ENCODE measurements around the gene MBD3. TPM values are rescaled to one million over a fixed set of nuclear protein-coding genes. Genes with fewer than 3 reads are reported as not detected.

Gene MBD3
- total and polyA plus RNA-seq, 3 donors from 2014 or later, result 78.3 to 153 (median 146) TPM

DNA sequence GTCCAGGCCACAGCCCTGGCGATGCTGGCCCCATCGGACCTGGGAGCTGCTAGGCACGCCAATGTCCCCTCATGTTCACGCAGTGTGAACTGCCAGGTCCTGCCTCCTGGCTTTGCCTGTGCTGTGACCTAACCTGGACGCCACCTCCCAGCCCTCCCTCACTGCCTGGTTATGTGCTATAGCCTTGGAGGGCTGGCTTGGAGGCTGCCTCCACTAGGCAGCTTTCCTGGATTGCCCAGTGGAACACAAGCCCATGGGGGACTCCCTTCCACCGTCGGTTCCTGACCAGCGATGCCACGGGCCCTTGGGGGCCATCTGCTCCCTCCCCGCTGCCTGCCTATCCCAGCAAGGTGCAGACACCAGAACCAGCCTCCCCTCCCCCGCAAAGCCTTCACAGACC lies 27.8 kb upstream of the MBD3 start:
- Histone ChIP-seq H3K4me1 (no peaks in the 10 kb centered on the region), H3K36me3 (ENCODE audit: low read depth, missing control alignments) (no peaks in the 10 kb centered on the region), H3K9me3 (no peaks in the 10 kb centered on the region), H3K27ac (no peak overlapping the region), H3K27me3 (no peaks in the 10 kb centered on the region), H3K4me3 (no peak overlapping the region)
- intact Hi-C loops (cut with DNase I; ENCODE audit: low total_unique reads), result no loop called here
- 82 to 94% methylated on average over 9 to 11 of the region's 11 CpGs for WGBS, 2 donors
- no peak for TF ChIP-seq POLR2A (IDR thresholded peaks at IDR 0.05)
- no peak for TF ChIP-seq CTCF (IDR thresholded peaks at IDR 0.05)
- DNase-seq, result no peak

DNA sequence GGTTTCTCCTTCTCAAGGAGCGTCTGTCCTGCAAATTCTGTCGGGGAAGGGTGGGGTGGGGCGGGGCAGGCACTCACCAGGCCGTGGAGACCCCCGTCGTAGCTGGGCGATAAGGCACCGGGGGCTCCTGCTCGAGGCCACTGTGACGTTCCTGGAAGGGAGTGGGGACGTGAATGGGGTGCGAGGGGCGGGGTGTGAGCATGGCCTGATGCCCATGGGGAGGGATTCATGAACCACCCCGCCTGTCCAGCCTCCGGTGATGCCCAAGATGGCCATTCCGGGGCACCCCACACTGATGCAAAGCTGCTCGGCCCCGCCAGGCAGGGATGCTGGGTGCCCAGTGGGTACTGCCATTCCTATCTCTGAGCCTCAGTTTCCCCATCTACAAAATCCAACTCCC lies 27.0 kb upstream of the MBD3 start:
- intact Hi-C loops (cut with DNase I; ENCODE audit: low total_unique reads), result no loop called here

DNA sequence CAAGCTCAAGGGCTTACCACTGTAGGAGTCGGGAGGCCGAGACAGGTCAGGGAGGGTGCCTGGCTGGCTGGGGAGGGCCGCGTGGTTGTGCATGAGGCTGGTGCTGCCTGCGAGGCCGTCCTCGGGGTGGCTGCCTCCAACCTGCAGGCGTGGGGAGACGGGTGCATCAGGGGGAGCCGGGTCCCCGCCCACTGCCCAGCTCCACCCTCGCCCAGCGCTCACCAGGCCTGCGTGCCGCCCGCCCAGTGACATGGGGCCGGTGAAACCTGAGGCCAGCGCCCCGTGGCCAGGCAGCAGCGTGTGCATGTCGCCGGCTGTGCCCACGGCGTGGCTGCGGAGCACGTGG lies 26.4 kb upstream of the MBD3 start:
- intact Hi-C loops (cut with DNase I; ENCODE audit: low total_unique reads), result no loop called here
- Histone ChIP-seq H3K36me3 (ENCODE audit: low read depth, missing control alignments) (no peaks in the 10 kb centered on the region), H3K27ac (no peak overlapping the region), H3K9me3 (no peaks in the 10 kb centered on the region), H3K27me3 (no peaks in the 10 kb centered on the region), H3K4me1 (no peaks in the 10 kb centered on the region), H3K4me3 (no peak overlapping the region)
- WGBS, 2 donors, result 90 to 95% methylated on average over 2 to 14 of the region's 26 CpGs
- TF ChIP-seq POLR2A (IDR thresholded peaks at IDR 0.05) (no peak), CTCF (IDR thresholded peaks at IDR 0.05) (no peak)
- DNase-seq, result no peak

More for the DNA sequence above, 27.0 kb upstream of the MBD3 start:
- no peak overlapping the region for H3K4me3 ChIP-seq
- H3K27ac ChIP-seq, result no peak overlapping the region
- H3K9me3 ChIP-seq, result no peaks in the 10 kb centered on the region
- 92 to 93% methylated on average over 12 to 18 of the region's 18 CpGs for WGBS, 2 donors
- no peak for DNase-seq
- no peaks in the 10 kb centered on the region for H3K4me1 ChIP-seq
- TF ChIP-seq CTCF (IDR thresholded peaks at IDR 0.05), result no peak
- no peak for TF ChIP-seq POLR2A (IDR thresholded peaks at IDR 0.05)
- no peaks in the 10 kb centered on the region for H3K27me3 ChIP-seq
- no peaks in the 10 kb centered on the region for H3K36me3 ChIP-seq (ENCODE audit: low read depth, missing control alignments)

DNA sequence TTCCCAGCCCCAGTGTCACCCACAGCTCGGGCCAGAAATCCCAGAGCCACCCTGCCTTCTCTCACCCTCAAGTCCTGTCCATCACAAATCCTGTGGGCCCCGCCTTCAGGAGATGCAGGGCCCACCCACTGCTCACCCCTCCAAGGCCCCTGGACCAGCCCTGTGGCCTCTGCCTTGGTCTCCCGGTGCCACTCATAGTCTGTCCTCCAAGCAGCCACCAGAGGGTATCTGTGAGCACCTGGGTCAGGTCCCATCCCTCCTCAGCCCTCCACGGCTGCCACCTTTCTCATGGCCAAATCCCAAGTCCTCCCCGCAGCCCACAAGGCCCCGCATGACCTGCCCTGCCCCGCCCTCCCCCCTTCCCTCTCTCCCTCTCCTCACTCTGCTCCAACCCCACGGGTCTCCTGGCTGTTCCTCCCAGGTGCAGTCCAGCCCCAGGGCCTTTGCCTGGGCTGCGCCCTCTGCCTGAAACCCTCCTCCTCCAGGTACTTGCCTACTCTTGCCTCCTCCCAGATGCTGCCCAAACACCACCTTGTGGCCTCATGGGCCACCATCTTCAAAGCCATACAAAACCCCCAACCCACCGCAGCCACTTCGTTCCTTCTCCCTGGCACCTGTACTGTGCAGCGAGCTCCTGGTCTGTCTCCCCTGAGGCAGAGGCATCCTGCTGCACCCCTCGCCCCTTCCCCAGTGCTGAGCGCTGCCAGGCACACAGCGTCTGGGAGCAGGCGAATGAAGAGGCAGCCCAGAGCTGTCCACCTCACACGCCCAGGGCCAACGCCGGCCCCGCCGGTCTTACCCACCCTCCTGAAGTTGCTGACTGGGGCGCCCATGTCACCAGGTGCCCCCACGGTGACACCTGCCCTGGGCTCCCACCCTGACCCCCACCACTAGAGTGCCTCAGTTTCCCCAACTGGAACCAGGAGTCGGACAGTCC lies 25.8 kb upstream of the MBD3 start:
- H3K27ac ChIP-seq, result no peak overlapping the region
- no peaks in the 10 kb centered on the region for H3K36me3 ChIP-seq (ENCODE audit: low read depth, missing control alignments)
- H3K4me1 ChIP-seq, result no peaks in the 10 kb centered on the region
- TF ChIP-seq POLR2A (IDR thresholded peaks at IDR 0.05) (no peak), CTCF (IDR thresholded peaks at IDR 0.05) (no peak)
- no peaks in the 10 kb centered on the region for H3K27me3 ChIP-seq
- 85 to 86% methylated on average over 20 to 24 of the region's 24 CpGs for WGBS, 2 donors
- intact Hi-C loops (cut with DNase I; ENCODE audit: low total_unique reads), result no loop called here
- no peaks in the 10 kb centered on the region for H3K9me3 ChIP-seq
- peak; percentile 36 for DNase-seq
- H3K4me3 ChIP-seq, result no peak overlapping the region

DNA sequence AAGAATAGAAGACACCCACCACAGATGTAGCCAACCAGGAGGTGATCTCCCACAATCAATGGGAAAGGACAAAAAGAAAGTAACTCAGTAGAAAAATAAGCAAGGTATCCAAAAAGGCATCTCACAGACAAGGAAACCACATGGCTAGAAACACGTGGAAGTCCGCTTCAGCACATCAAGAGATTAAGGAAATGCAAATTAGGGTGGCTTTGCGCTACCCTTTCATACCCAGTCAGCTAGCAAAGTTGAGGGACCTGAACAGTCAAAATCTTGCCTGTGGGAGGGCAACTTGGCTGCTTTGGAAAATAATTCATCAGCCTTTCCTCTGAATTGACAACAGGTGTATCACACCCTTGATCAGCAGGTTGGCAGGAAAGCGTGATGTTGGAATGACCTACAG lies 24.2 kb upstream of the MBD3 start:
- no peak for TF ChIP-seq POLR2A (IDR thresholded peaks at IDR 0.05)
- no peak for TF ChIP-seq CTCF (IDR thresholded peaks at IDR 0.05)
- DNase-seq, result no peak

More for the DNA sequence above, 24.2 kb upstream of the MBD3 start:
- Histone ChIP-seq H3K9me3 (no peaks in the 10 kb centered on the region), H3K4me1 (no peaks in the 10 kb centered on the region), H3K27me3 (no peaks in the 10 kb centered on the region), H3K4me3 (no peak overlapping the region), H3K27ac (no peak overlapping the region), H3K36me3 (ENCODE audit: low read depth, missing control alignments) (no peaks in the 10 kb centered on the region)
- WGBS, 2 donors, result 78 to 84% methylated on average over 4 of the region's 4 CpGs
- intact Hi-C loops (cut with DNase I; ENCODE audit: low total_unique reads), result no loop called here
